Measurements from ENCODE around the gene PKN1.
A peak's percentile ranks its signal among the peaks of the same experiment; 100 is the strongest.
"Not testable (repeated sequence)": the region's sequence is repeated elsewhere in the genome, so short reads cannot be mapped to it uniquely, and the experiment has no call there.

Gene PKN1

GRCh38 chr19:14497228-14497921 lies 64.3 kb downstream of the PKN1 start:
- H3K4me3 ChIP-seq (ENCODE audit: low read length in 2 of 2): peak overlapping the region; percentile 46 to 67
- peaks cover 34 to 39% of the 10 kb centered on the region in 2 donors for H3K4me1 ChIP-seq (ENCODE audit: control insufficient read depth in 2 of 2, insufficient read depth in 2 of 2, low read length in 2 of 2)
- no peaks in the 10 kb centered on the region for H3K27me3 ChIP-seq (ENCODE audit: control insufficient read depth in 2 of 2, insufficient read depth in 2 of 2, low read length in 2 of 2)
- H3K27ac ChIP-seq (ENCODE audit: low read depth in 2 of 2, low read length in 2 of 2): peak overlapping the region; percentile 71 to 93
- H3K36me3 ChIP-seq (ENCODE audit: control insufficient read depth in 2 of 2, insufficient read depth in 2 of 2, low read length in 2 of 2): peaks cover 5% of the 10 kb centered on the region in 2 donors
- no peaks in the 10 kb centered on the region for H3K9me3 ChIP-seq (ENCODE audit: control insufficient read depth in 2 of 2, low read length in 2 of 2)
- peak overlapping the region; percentile 48 to 73 for H3K9ac ChIP-seq (ENCODE audit: low read depth in 1 of 2, low read length in 2 of 2)

- H3K27ac ChIP-seq (ENCODE audit: low read depth in 2 of 2, low read length in 2 of 2): no peak overlapping the region
Measured at GRCh38 chr19:14502334-14503092, 69.4 kb downstream of the PKN1 start.

GRCh38 chr19:14503285-14503684 lies 70.2 kb downstream of the PKN1 start:
- no peak overlapping the region for H3K9ac ChIP-seq (ENCODE audit: low read depth in 1 of 2, low read length in 2 of 2)
- no peaks in the 10 kb centered on the region for H3K9me3 ChIP-seq (ENCODE audit: control insufficient read depth in 2 of 2, low read length in 2 of 2)
- no peak overlapping the region for H3K27ac ChIP-seq (ENCODE audit: low read depth in 2 of 2, low read length in 2 of 2)
- H3K4me3 ChIP-seq (ENCODE audit: low read length in 2 of 2): no peak overlapping the region
- peaks cover 16 to 26% of the 10 kb centered on the region in 2 donors for H3K4me1 ChIP-seq (ENCODE audit: control insufficient read depth in 2 of 2, insufficient read depth in 2 of 2, low read length in 2 of 2)
- no peaks in the 10 kb centered on the region for H3K36me3 ChIP-seq (ENCODE audit: control insufficient read depth in 2 of 2, insufficient read depth in 2 of 2, low read length in 2 of 2)
- no peaks in the 10 kb centered on the region for H3K27me3 ChIP-seq (ENCODE audit: control insufficient read depth in 2 of 2, insufficient read depth in 2 of 2, low read length in 2 of 2)

More at GRCh38 chr19:14502334-14503092, 69.4 kb downstream of the PKN1 start:
- Histone ChIP-seq H3K4me1 (ENCODE audit: control insufficient read depth in 2 of 2, insufficient read depth in 2 of 2, low read length in 2 of 2) (peaks cover 24 to 33% of the 10 kb centered on the region in 2 donors), H3K9ac (ENCODE audit: low read depth in 1 of 2, low read length in 2 of 2) (no peak overlapping the region), H3K4me3 (ENCODE audit: low read length in 2 of 2) (no peak overlapping the region), H3K27me3 (ENCODE audit: control insufficient read depth in 2 of 2, insufficient read depth in 2 of 2, low read length in 2 of 2) (no peaks in the 10 kb centered on the region), H3K36me3 (ENCODE audit: control insufficient read depth in 2 of 2, insufficient read depth in 2 of 2, low read length in 2 of 2) (no peaks in the 10 kb centered on the region), H3K9me3 (ENCODE audit: control insufficient read depth in 2 of 2, low read length in 2 of 2) (no peaks in the 10 kb centered on the region)

- Histone ChIP-seq H3K27ac (ENCODE audit: low read depth in 2 of 2, low read length in 2 of 2) (peak overlapping the region in 1 of 2 donors; percentile 92), H3K4me1 (ENCODE audit: control insufficient read depth in 2 of 2, insufficient read depth in 2 of 2, low read length in 2 of 2) (peaks cover 16 to 26% of the 10 kb centered on the region in 2 donors)
- not testable (repeated sequence) for H3K36me3 ChIP-seq (ENCODE audit: control insufficient read depth in 2 of 2, insufficient read depth in 2 of 2, low read length in 2 of 2); H3K9ac ChIP-seq (ENCODE audit: low read depth in 1 of 2, low read length in 2 of 2); H3K4me3 ChIP-seq (ENCODE audit: low read length in 2 of 2); H3K27me3 ChIP-seq (ENCODE audit: control insufficient read depth in 2 of 2, insufficient read depth in 2 of 2, low read length in 2 of 2); H3K9me3 ChIP-seq (ENCODE audit: control insufficient read depth in 2 of 2, low read length in 2 of 2)
Measured at GRCh38 chr19:14504575-14504974, 71.5 kb downstream of the PKN1 start.

GRCh38 chr19:14505488-14506239 lies 72.6 kb downstream of the PKN1 start:
- peak overlapping the region in 1 of 2 donors; percentile 13 for H3K4me3 ChIP-seq (ENCODE audit: low read length in 2 of 2)
- peaks cover 17 to 26% of the 10 kb centered on the region in 2 donors for H3K4me1 ChIP-seq (ENCODE audit: control insufficient read depth in 2 of 2, insufficient read depth in 2 of 2, low read length in 2 of 2)
- no peaks in the 10 kb centered on the region for H3K9me3 ChIP-seq (ENCODE audit: control insufficient read depth in 2 of 2, low read length in 2 of 2)
- H3K36me3 ChIP-seq (ENCODE audit: control insufficient read depth in 2 of 2, insufficient read depth in 2 of 2, low read length in 2 of 2): no peaks in the 10 kb centered on the region
- no peaks in the 10 kb centered on the region for H3K27me3 ChIP-seq (ENCODE audit: control insufficient read depth in 2 of 2, insufficient read depth in 2 of 2, low read length in 2 of 2)
- H3K27ac ChIP-seq (ENCODE audit: low read depth in 2 of 2, low read length in 2 of 2): peak overlapping the region; percentile 87 to 92
- peak overlapping the region; percentile 57 to 60 for H3K9ac ChIP-seq (ENCODE audit: low read depth in 1 of 2, low read length in 2 of 2)

- Histone ChIP-seq H3K4me1 (ENCODE audit: control insufficient read depth in 2 of 2, insufficient read depth in 2 of 2, low read length in 2 of 2) (peaks cover 18 to 29% of the 10 kb centered on the region in 2 donors), H3K9ac (ENCODE audit: low read depth in 1 of 2, low read length in 2 of 2) (no peak overlapping the region), H3K27me3 (ENCODE audit: control insufficient read depth in 2 of 2, insufficient read depth in 2 of 2, low read length in 2 of 2) (no peaks in the 10 kb centered on the region), H3K4me3 (ENCODE audit: low read length in 2 of 2) (no peak overlapping the region), H3K36me3 (ENCODE audit: control insufficient read depth in 2 of 2, insufficient read depth in 2 of 2, low read length in 2 of 2) (no peaks in the 10 kb centered on the region), H3K9me3 (ENCODE audit: control insufficient read depth in 2 of 2, low read length in 2 of 2) (no peaks in the 10 kb centered on the region), H3K27ac (ENCODE audit: low read depth in 2 of 2, low read length in 2 of 2) (no peak overlapping the region)
Measured at GRCh38 chr19:14507704-14508542, 74.8 kb downstream of the PKN1 start.

GRCh38 chr19:14510311-14511228 lies 77.5 kb downstream of the PKN1 start:
- H3K27ac ChIP-seq (ENCODE audit: low read depth in 2 of 2, low read length in 2 of 2): peak overlapping the region in 1 of 2 donors; percentile 49
- H3K9me3 ChIP-seq (ENCODE audit: control insufficient read depth in 2 of 2, low read length in 2 of 2): no peaks in the 10 kb centered on the region
- no peak overlapping the region for H3K9ac ChIP-seq (ENCODE audit: low read depth in 1 of 2, low read length in 2 of 2)
- peak overlapping the region in 1 of 2 donors; percentile 22 for H3K4me3 ChIP-seq (ENCODE audit: low read length in 2 of 2)
- peaks cover 14 to 20% of the 10 kb centered on the region in 2 donors for H3K36me3 ChIP-seq (ENCODE audit: control insufficient read depth in 2 of 2, insufficient read depth in 2 of 2, low read length in 2 of 2)
- no peaks in the 10 kb centered on the region for H3K27me3 ChIP-seq (ENCODE audit: control insufficient read depth in 2 of 2, insufficient read depth in 2 of 2, low read length in 2 of 2)
- peaks cover 18 to 27% of the 10 kb centered on the region in 2 donors for H3K4me1 ChIP-seq (ENCODE audit: control insufficient read depth in 2 of 2, insufficient read depth in 2 of 2, low read length in 2 of 2)

- Histone ChIP-seq H3K27ac (ENCODE audit: low read depth in 2 of 2, low read length in 2 of 2) (peak overlapping the region in 1 of 2 donors; percentile 49), H3K4me1 (ENCODE audit: control insufficient read depth in 2 of 2, insufficient read depth in 2 of 2, low read length in 2 of 2) (peaks cover 16 to 27% of the 10 kb centered on the region in 2 donors), H3K4me3 (ENCODE audit: low read length in 2 of 2) (no peak overlapping the region), H3K9me3 (ENCODE audit: control insufficient read depth in 2 of 2, low read length in 2 of 2) (no peaks in the 10 kb centered on the region), H3K27me3 (ENCODE audit: control insufficient read depth in 2 of 2, insufficient read depth in 2 of 2, low read length in 2 of 2) (no peaks in the 10 kb centered on the region), H3K36me3 (ENCODE audit: control insufficient read depth in 2 of 2, insufficient read depth in 2 of 2, low read length in 2 of 2) (peaks cover 20 to 26% of the 10 kb centered on the region in 2 donors), H3K9ac (ENCODE audit: low read depth in 1 of 2, low read length in 2 of 2) (no peak overlapping the region)
Measured at GRCh38 chr19:14511229-14511593, 78.1 kb downstream of the PKN1 start.
